ENCODE measurements around the gene IPO9.

IPO9 gene

DNA sequence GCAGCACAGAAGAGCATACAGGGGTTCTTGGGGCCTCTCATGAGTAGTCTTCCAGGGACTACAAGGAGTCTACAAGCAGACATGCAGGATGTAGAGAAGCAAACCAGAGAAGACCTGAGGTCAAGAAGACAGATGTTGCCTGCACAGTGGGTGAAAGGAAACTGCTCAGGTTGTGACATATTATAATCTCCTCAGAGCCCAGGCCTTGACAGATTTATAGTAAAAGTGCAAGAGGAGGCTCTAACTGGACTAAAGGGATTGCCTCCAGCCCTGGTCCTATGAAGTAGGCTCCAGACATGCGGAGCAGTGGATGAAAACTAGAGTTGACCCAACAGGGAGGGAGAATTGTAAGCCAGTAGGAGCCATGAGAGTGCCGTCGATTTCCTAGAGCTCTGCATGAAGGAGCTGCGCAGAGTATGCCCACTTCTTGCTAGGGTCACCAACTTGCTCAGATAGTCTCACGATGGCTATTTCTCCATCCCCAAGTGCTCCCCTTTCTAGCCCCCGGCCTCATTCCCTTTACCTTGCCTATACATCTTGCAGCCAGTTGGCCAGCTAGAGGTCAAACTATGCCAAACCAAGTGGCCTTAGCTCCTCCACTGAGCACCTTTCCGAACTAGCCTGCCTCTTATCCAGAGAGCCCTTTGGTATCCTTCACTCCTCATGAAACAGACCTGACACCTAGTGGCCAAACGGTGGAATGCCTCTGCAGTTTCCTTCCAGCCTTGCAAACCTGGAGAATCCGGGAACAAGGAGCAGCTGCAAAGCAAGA is 36.2 kb upstream of the IPO9 start:
- TF ChIP-seq, protein P1, sequence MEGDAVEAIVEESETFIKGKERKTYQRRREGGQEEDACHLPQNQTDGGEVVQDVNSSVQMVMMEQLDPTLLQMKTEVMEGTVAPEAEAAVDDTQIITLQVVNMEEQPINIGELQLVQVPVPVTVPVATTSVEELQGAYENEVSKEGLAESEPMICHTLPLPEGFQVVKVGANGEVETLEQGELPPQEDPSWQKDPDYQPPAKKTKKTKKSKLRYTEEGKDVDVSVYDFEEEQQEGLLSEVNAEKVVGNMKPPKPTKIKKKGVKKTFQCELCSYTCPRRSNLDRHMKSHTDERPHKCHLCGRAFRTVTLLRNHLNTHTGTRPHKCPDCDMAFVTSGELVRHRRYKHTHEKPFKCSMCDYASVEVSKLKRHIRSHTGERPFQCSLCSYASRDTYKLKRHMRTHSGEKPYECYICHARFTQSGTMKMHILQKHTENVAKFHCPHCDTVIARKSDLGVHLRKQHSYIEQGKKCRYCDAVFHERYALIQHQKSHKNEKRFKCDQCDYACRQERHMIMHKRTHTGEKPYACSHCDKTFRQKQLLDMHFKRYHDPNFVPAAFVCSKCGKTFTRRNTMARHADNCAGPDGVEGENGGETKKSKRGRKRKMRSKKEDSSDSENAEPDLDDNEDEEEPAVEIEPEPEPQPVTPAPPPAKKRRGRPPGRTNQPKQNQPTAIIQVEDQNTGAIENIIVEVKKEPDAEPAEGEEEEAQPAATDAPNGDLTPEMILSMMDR (IDR thresholded peaks at IDR 0.05; ENCODE audit: insufficient read depth, low read length): peak; percentile 98
- TF ChIP-seq POLR2AphosphoS5 (IDR thresholded peaks at IDR 0.05; ENCODE audit: low read depth): no peak
- no peak overlapping the region for H3K4me3 ChIP-seq (replicated peaks; ENCODE audit: insufficient read depth, low read length)
- DNase-seq (ENCODE audit: low read depth in 1 of 2, low spot score in 1 of 2): peak; percentile 42 to 61
- H3K27me3 ChIP-seq (ENCODE audit: insufficient read depth, poor library complexity, severe bottlenecking): no peaks in the 10 kb centered on the region
- no peak overlapping the region for H3K27ac ChIP-seq (replicated peaks)

DNA sequence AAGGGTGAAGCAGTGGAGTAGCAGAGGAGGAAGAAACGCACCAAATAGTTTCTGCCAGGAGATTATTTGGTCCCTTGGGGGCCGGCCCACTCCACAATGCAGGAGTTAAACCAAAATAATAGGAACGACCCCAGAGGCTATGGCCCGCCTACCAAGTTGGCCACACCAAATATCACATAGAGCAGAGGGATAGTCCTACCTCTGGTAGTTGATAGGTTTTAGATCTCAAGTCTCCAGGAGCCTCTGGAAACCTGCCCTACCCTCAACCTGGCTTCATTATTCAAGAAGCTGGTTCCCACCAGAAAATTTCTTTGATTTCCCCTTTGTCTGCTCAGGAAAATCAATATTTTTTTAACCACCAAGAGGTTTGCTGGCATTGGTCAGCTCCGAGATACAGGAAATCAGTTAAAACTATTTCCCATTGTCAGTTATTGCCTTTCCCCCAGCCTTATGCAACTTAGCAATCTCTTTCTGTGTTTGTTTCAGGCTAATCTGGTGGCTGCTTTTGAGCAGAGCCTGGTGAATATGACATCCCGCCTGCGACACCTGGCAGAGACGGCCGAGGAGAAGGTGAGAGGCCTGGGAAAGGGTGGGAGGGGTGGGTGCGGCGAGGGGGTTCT is 35.5 kb upstream of the IPO9 start:
- H3K4me3 ChIP-seq (replicated peaks; ENCODE audit: insufficient read depth, low read length): no peak overlapping the region
- no peak for DNase-seq (ENCODE audit: low read depth in 1 of 2, low spot score in 1 of 2)
- no peaks in the 10 kb centered on the region for H3K27me3 ChIP-seq (ENCODE audit: insufficient read depth, poor library complexity, severe bottlenecking)
- TF ChIP-seq, protein P2, sequence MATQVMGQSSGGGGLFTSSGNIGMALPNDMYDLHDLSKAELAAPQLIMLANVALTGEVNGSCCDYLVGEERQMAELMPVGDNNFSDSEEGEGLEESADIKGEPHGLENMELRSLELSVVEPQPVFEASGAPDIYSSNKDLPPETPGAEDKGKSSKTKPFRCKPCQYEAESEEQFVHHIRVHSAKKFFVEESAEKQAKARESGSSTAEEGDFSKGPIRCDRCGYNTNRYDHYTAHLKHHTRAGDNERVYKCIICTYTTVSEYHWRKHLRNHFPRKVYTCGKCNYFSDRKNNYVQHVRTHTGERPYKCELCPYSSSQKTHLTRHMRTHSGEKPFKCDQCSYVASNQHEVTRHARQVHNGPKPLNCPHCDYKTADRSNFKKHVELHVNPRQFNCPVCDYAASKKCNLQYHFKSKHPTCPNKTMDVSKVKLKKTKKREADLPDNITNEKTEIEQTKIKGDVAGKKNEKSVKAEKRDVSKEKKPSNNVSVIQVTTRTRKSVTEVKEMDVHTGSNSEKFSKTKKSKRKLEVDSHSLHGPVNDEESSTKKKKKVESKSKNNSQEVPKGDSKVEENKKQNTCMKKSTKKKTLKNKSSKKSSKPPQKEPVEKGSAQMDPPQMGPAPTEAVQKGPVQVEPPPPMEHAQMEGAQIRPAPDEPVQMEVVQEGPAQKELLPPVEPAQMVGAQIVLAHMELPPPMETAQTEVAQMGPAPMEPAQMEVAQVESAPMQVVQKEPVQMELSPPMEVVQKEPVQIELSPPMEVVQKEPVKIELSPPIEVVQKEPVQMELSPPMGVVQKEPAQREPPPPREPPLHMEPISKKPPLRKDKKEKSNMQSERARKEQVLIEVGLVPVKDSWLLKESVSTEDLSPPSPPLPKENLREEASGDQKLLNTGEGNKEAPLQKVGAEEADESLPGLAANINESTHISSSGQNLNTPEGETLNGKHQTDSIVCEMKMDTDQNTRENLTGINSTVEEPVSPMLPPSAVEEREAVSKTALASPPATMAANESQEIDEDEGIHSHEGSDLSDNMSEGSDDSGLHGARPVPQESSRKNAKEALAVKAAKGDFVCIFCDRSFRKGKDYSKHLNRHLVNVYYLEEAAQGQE (IDR thresholded peaks at IDR 0.05; ENCODE audit: insufficient replicate concordance, low read depth): no peak
- TF ChIP-seq, protein P1 (IDR thresholded peaks at IDR 0.05; ENCODE audit: insufficient read depth, low read length): no peak
- TF ChIP-seq GABPA (IDR thresholded peaks at IDR 0.05; ENCODE audit: low read depth) (no peak), SPI1 (IDR thresholded peaks at IDR 0.05; ENCODE audit: borderline replicate concordance, low read depth) (no peak), POLR2AphosphoS5 (IDR thresholded peaks at IDR 0.05; ENCODE audit: low read depth) (no peak)
- no peak overlapping the region for H3K27ac ChIP-seq (replicated peaks)

DNA sequence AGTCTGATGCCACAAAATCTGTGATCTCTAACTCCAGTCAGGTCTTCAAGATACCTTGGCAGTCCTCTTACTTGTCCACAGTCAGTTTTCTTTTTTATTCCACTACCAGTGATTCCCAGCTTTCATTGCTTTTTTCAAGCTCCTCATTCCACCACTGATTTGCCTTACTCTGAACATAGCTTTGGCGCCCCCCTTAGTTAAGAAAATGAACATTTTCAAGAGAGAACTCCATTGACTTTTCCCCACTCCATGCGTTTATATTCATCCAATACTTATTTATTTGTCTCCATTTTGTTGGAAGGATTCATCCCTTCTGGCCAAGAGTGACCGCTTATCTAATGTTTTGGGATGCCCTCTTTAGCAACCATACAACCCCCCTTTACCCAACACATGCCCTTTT is 33.9 kb upstream of the IPO9 start:
- Histone ChIP-seq H3K4me3 (replicated peaks; ENCODE audit: insufficient read depth, low read length) (no peak overlapping the region), H3K27me3 (ENCODE audit: insufficient read depth, poor library complexity, severe bottlenecking) (no peaks in the 10 kb centered on the region), H3K27ac (replicated peaks) (no peak overlapping the region)
- no peak for DNase-seq (ENCODE audit: low read depth in 1 of 2, low spot score in 1 of 2)
- TF ChIP-seq, protein P2 (IDR thresholded peaks at IDR 0.05; ENCODE audit: insufficient replicate concordance, low read depth): no peak
- TF ChIP-seq SPI1 (IDR thresholded peaks at IDR 0.05; ENCODE audit: borderline replicate concordance, low read depth) (no peak), POLR2AphosphoS5 (IDR thresholded peaks at IDR 0.05; ENCODE audit: low read depth) (no peak), GABPA (IDR thresholded peaks at IDR 0.05; ENCODE audit: low read depth) (no peak)
- TF ChIP-seq, protein P1 (IDR thresholded peaks at IDR 0.05; ENCODE audit: insufficient read depth, low read length): no peak
